K562 (cell line): ENCODE measurements around the gene HIKESHI. TPM values are rescaled to one million over a fixed set of nuclear protein-coding genes. Genes with fewer than 3 reads are reported as not detected.

Source experiments
- ATAC-seq: fragments of 200-7000 bp; cut with Tn5 transposase; 3 replicates; pipeline ENCODE4 v1.9.1; 2020; ENCODE audit warnings: moderate library complexity
- BruUV-seq: library from RNA; stranded (reverse); fragments of 400-500 nt; replicated peaks from 2 replicates; lab custom pipeline; 2021; lab: Mats Ljungman, UMichigan
- CTCF ChIA-PET: fragments of 300-600 bp; formaldehyde crosslinking; extraction: SDS; loops from one replicate; lab custom pipeline; 2021; ENCODE audit warnings: low intra/inter-chr PET ratio; lab: Yijun Ruan, JAX
- POLR2A ChIA-PET: fragments of 300-600, 350-650 bp; sonication (Branson Sonifier 250); formaldehyde crosslinking; extraction: SDS; loops from one replicate; lab custom pipeline; 2021; ENCODE audit warnings: antibody characterized with exemption, inconsistent platforms; lab: Yijun Ruan, JAX
- DNase-seq, 4 experiments: peaks; one replicate each; pipeline versions ENCODE4 v3.0.0 to v3.0.0-alpha.2; 2011 to 2018; ENCODE audit warnings: low spot score in 3 of 4, mixed read lengths in 3 of 4; ENCODE audit errors: extremely low read depth in 1 of 4
- FAIRE-seq: peaks from 2 replicates; lab custom pipeline; 2011; peaks lifted over from hg19 to GRCh38; lab: Jason Lieb, UNC
- H2AFZ ChIP-seq: 2 replicates; pipeline ENCODE4 v1.6.0; 2011; ENCODE audit warnings: low read depth, low read length, control low read depth, inconsistent platforms
- H3K27ac ChIP-seq: fragments of 200-600 bp; 3 replicates; pipeline ENCODE4 v1.8.0; 2011; ENCODE audit warnings: low read depth, mild to moderate bottlenecking, control low read depth, inconsistent platforms, low read length, moderate library complexity, mixed read lengths; ENCODE audit errors: extremely low read depth
- H3K27me3 ChIP-seq, 2 experiments: fragments of 300-600 bp in 1 of 2; 2 replicates in 1 of 2; 3 replicates in 1 of 2; pipeline versions ENCODE4 v1.6.0 to v1.8.0; 2011; ENCODE audit warnings: inconsistent platforms in 2 of 2, low read length in 2 of 2, mild to moderate bottlenecking in 1 of 2, mixed read lengths in 1 of 2, moderate library complexity in 1 of 2; ENCODE audit not compliant: control insufficient read depth in 2 of 2, insufficient read depth in 2 of 2
- H3K36me3 ChIP-seq: fragments of 300-600 bp; 3 replicates; pipeline ENCODE4 v1.8.0; 2011; ENCODE audit warnings: mild to moderate bottlenecking, low read length, inconsistent platforms; ENCODE audit not compliant: control insufficient read depth, insufficient read depth
- H3K4me1 ChIP-seq, 2 experiments: fragments of 200-600 bp in 1 of 2; replicated peaks in 1 of 2; 2 replicates in 1 of 2; 3 replicates in 1 of 2; pipeline versions ENCODE4 v1.5.1 to v1.8.0; 2011; ENCODE audit warnings: inconsistent platforms in 2 of 2, low read length in 2 of 2, mild to moderate bottlenecking in 1 of 2, mixed read lengths in 1 of 2, moderate library complexity in 1 of 2; ENCODE audit not compliant: control insufficient read depth in 2 of 2, insufficient read depth in 2 of 2
- H3K4me2 ChIP-seq: 2 replicates; pipeline ENCODE4 v1.6.1; 2011; ENCODE audit warnings: low read length, control low read depth, inconsistent platforms, mixed read lengths; ENCODE audit not compliant: insufficient read depth
- H3K4me3 ChIP-seq: fragments of 200-600 bp; sonication (generic), shearing (Covaris generic); 2 replicates; pipeline ENCODE4 v1.5.1; 2016; ENCODE audit warnings: control low read depth, inconsistent platforms
- H3K79me2 ChIP-seq: fragments of 200-600 bp; 3 replicates; pipeline ENCODE4 v1.8.0; 2011; ENCODE audit warnings: low read length, inconsistent platforms; ENCODE audit not compliant: control insufficient read depth, insufficient read depth
- H3K9ac ChIP-seq, 2 experiments: 2 replicates each; pipeline versions ENCODE4 v1.6.0 to v1.6.1; 2011; ENCODE audit warnings: low read depth in 2 of 2, low read length in 2 of 2, control low read depth in 1 of 2, inconsistent platforms in 1 of 2, mild to moderate bottlenecking in 1 of 2, mixed read lengths in 1 of 2; ENCODE audit not compliant: insufficient read depth in 1 of 2
- H3K9me1 ChIP-seq: one replicate; pipeline ENCODE4 v1.6.0; 2011; ENCODE audit warnings: inconsistent platforms, mild to moderate bottlenecking, low read length, moderate library complexity; ENCODE audit not compliant: control insufficient read depth, insufficient read depth
- H3K9me3 ChIP-seq: replicated peaks from 2 replicates; pipeline ENCODE4 v1.5.1; 2011; ENCODE audit warnings: low read depth, low read length, inconsistent platforms; ENCODE audit not compliant: control insufficient read depth, insufficient read depth
- H4K20me1 ChIP-seq: replicated peaks from 2 replicates; pipeline ENCODE4 v1.6.1; 2011; ENCODE audit warnings: low read length, inconsistent platforms, mixed read lengths; ENCODE audit not compliant: control insufficient read depth, insufficient read depth
- CLOCK ChIP-seq: fragments of 250-450 bp; sonication (Bioruptor Pico); IDR thresholded peaks from 2 replicates; pipeline ENCODE4 v1.4.0; 2020; ENCODE audit warnings: mild to moderate bottlenecking, moderate library complexity, borderline replicate concordance
- DIDO1 ChIP-seq: fragments of 450-650 bp; IDR thresholded peaks from 2 replicates; pipeline ENCODE4 v1.6.1; 2016; ENCODE audit warnings: low read depth, missing biosample characterization, missing genetic modification characterization
- ELF1 ChIP-seq: fragments of 200-800 bp; sonication (Bioruptor generic); IDR thresholded peaks from 2 replicates; pipeline ENCODE4 v1.6.1; 2016; ENCODE audit warnings: missing genetic modification characterization, missing compliant biosample characterization
- GABPA ChIP-seq: fragments of 200-800 bp; sonication (Bioruptor generic); conservative IDR thresholded peaks from 2 replicates; pipeline ENCODE4 v1.6.1; 2016; ENCODE audit warnings: low read depth, missing genetic modification characterization, missing compliant biosample characterization
- HDGF ChIP-seq: fragments of 450-650 bp; IDR thresholded peaks from 2 replicates; pipeline ENCODE4 v1.6.1; 2016
- HMGN3 ChIP-seq: IDR thresholded peaks from 2 replicates; pipeline ENCODE4 v1.6.1; 2011; ENCODE audit warnings: borderline replicate concordance, low read depth, mild to moderate bottlenecking, mixed read lengths, low read length; ENCODE audit not compliant: insufficient read length; ENCODE audit errors: extremely low read depth
- SIN3A ChIP-seq, 2 experiments: fragments of 150-350 bp in 1 of 2; IDR thresholded peaks; 2 replicates each; pipeline ENCODE4 v1.6.1; 2011 to 2016; ENCODE audit warnings: borderline replicate concordance in 2 of 2, low read depth in 2 of 2, low read length in 2 of 2, mild to moderate bottlenecking in 2 of 2, moderate library complexity in 2 of 2; ENCODE audit not compliant: control insufficient read depth in 1 of 2
- TBL1XR1 ChIP-seq, 2 experiments: IDR thresholded peaks; 2 replicates each; pipeline ENCODE4 v1.6.1; 2012; ENCODE audit warnings: improper control_type of control experiment in 2 of 2, low read length in 2 of 2, mild to moderate bottlenecking in 1 of 2
- ZNF3 ChIP-seq: fragments of 250-450 bp; sonication (Bioruptor Pico); IDR thresholded peaks from 2 replicates; pipeline ENCODE4 v1.5.0; 2021; ENCODE audit warnings: mild to moderate bottlenecking, moderate library complexity
- ZNF511 ChIP-seq: sonication (generic); formaldehyde crosslinking; IDR thresholded peaks from 2 replicates; pipeline ENCODE4 v1.8.0; 2022; ENCODE audit warnings: mild to moderate bottlenecking, missing genetic modification reagents
- ZNF561 ChIP-seq: fragments of 450-650 bp; formaldehyde crosslinking; conservative IDR thresholded peaks from 2 replicates; pipeline ENCODE4 v1.4.0; 2020; ENCODE audit warnings: mild to moderate bottlenecking, moderate library complexity
- ZNF75A ChIP-seq: fragments of 450-650 bp; formaldehyde crosslinking; IDR thresholded peaks from 2 replicates; pipeline ENCODE4 v1.4.0; 2020; ENCODE audit warnings: mild to moderate bottlenecking
- WGBS: fragments of 100-300 bp; shearing (Covaris generic); methylation state at CpG from one replicate; pipeline ENCODE4 v1.1.6; 2016; ENCODE audit warnings: low coverage, mixed read lengths; ENCODE audit not compliant: insufficient coverage; ENCODE audit errors: missing lambda C conversion rate; 5-methylcytosine and 5-hydroxymethylcytosine counted together
- in situ Hi-C: fragments of 300-500 bp; cut with MboI; formaldehyde crosslinking; loops from 4 replicates; pipeline ENCODE4 v1.15.0; 2018; ENCODE audit warnings: inconsistent platforms, mixed read lengths
- intact Hi-C: fragments of 100-400 bp; cut with micrococcal nuclease; formaldehyde crosslinking; loops from 2 replicates; pipeline ENCODE4 v1.14.2; 2022
- polyA plus RNA-seq, 8 experiments: library from polyadenylated mRNA; depleted of rRNA in 4 of 8; stranded (reverse) in 5 of 8; unstranded in 3 of 8; fragments of >200 nt; fragmentation: Nextera tagmentation in 2 of 8; fragmentation: Illumina TruSeq in 1 of 8; extraction: Ambion mirVana in 2 of 8; extraction: Trizol in 1 of 8; gene quantifications; 2 replicates each; pipeline versions ENCODE4 v1.2.1 to v1.2.3, GENCODE V29; 2011 to 2014; ENCODE audit warnings: inconsistent platforms in 1 of 8, missing spikeins in 1 of 8
- total RNA-seq, 7 experiments: library from RNA; depleted of rRNA in 6 of 7; stranded (reverse); fragments of >200 nt in 6 of 7; fragmentation: Illumina TruSeq in 2 of 7; extraction: Trizol in 2 of 7; gene quantifications; 2 replicates each; pipeline versions ENCODE4 v1.2.1 to v1.2.3, GENCODE V29; 2011 to 2021; ENCODE audit warnings: low replicate concordance in 1 of 7
- TF ChIP-seq, protein P1 (sequence below): fragments of 250-450 bp; sonication (Bioruptor Pico); IDR thresholded peaks from 2 replicates; pipeline ENCODE4 v1.4.0; 2020; ENCODE audit warnings: borderline replicate concordance

HIKESHI gene
- total and polyA plus RNA-seq, 9 of the 15 experiments (the other 6 are each of a cell fraction or from before 2014, with no cell fraction given), result 33.2 to 196 (median 62.7) TPM

GRCh38 chr11:86380295-86381059, 78.4 kb downstream of the HIKESHI start (continued):
- TF ChIP-seq CLOCK (CRISPR knock-in tag), result no peak
- no peak for TF ChIP-seq ZNF561
- TF ChIP-seq TBL1XR1 (IDR thresholded peaks at IDR 0.05; ENCODE audit: low read length in 2 of 2), result no peak
- no peak for TF ChIP-seq GABPA

DNA sequence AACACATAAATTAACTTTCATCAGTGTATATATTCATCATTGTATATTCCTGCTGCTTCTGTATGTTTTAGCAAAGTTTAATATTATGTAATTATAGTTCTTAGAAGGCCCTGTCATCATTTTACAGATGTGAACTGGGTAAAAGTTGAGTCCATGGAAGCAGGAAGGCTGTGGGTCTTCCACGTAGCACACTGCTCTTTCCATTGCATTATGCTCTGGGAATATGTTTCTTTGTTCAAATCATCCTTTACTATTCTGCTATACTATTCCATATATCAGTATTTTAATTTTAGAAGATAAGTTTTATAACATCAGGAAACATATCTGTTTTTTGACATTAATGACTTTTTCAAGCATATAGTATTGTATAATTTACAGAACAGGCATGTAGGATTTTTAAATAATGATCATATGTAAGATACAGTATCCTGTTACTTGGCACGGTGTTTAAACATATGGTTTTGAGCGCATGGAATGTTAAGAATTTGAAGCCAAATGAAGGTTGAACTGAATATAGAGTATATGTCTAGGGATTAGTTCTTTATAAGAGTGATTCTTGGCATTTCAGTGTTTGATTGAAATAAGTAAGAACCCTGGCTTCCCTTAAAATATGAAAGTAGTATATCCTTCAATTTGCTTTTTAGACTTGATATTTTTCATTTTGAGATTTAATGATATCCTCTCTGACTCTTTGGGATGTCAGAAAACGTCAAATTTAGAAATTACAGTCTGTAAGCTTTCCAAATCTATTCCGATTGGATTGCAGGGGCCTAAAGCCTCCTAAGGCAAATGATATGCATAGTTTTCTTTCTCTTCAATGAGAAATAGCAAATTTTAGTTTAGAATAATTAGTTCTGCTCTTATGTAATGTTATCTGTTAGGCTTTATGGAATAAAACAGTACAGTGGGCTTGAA, 81.3 kb downstream of the HIKESHI start:
- ChIA-PET POLR2A (no interaction called here), CTCF (no interaction called here)
- H3K9ac ChIP-seq, result no peak overlapping the region
- H3K27me3 ChIP-seq, result no peaks in the 10 kb centered on the region
- H3K4me1 ChIP-seq, result no peaks in the 10 kb centered on the region; a peak in 1 of 5 replicates
- no peak for ATAC-seq
- no peak overlapping the region for H2AFZ ChIP-seq
- no peak for DNase-seq
- H3K4me3 ChIP-seq, result no peak overlapping the region
- H3K27ac ChIP-seq, result no peak overlapping the region
- in situ Hi-C loops, result no loop called here
- 2% methylated on average over 5 of the region's 5 CpGs for WGBS
- H3K4me2 ChIP-seq, result no peak overlapping the region
- BruUV-seq, result no TSS peak
- no peaks in the 10 kb centered on the region for H3K9me1 ChIP-seq
- no peaks in the 10 kb centered on the region for H4K20me1 ChIP-seq
- no peaks in the 10 kb centered on the region for H3K9me3 ChIP-seq
- FAIRE-seq, result no peak
- TF ChIP-seq SIN3A (IDR thresholded peaks at IDR 0.05; ENCODE audit: borderline replicate concordance in 2 of 2, control insufficient read depth in 1 of 2, low read depth in 2 of 2, low read length in 2 of 2), result no peak
- TF ChIP-seq ZNF75A, result no peak
- no peak for TF ChIP-seq ZNF511 (CRISPR knock-in tag)
- no peak for TF ChIP-seq HDGF
- TF ChIP-seq ELF1, result no peak
- no peak for TF ChIP-seq DIDO1 (tag)
- no peak for TF ChIP-seq ZNF3 (CRISPR knock-in tag)
- no peak for TF ChIP-seq HMGN3
- TF ChIP-seq, protein P1, sequence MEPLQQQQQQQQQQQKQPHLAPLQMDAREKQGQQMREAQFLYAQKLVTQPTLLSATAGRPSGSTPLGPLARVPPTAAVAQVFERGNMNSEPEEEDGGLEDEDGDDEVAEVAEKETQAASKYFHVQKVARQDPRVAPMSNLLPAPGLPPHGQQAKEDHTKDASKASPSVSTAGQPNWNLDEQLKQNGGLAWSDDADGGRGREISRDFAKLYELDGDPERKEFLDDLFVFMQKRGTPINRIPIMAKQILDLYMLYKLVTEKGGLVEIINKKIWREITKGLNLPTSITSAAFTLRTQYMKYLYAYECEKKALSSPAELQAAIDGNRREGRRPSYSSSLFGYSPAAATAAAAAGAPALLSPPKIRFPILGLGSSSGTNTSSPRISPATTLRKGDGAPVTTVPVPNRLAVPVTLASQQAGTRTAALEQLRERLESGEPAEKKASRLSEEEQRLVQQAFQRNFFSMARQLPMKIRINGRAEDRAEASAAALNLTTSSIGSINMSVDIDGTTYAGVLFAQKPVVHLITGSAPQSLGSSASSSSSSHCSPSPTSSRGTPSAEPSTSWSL (CRISPR knock-in tag), result no peak
- H3K36me3 ChIP-seq, result no peaks in the 10 kb centered on the region
- intact Hi-C loops, result no loop called here
- no peaks in the 10 kb centered on the region for H3K79me2 ChIP-seq
